ENCODE data around the gene MYO1F.

- no peak for TF ChIP-seq CTCF (IDR thresholded peaks at IDR 0.05)
- no peak for TF ChIP-seq POLR2A (IDR thresholded peaks at IDR 0.05)
Observed at GRCh38 chr19:8489561-8490394, 87.5 kb downstream of the MYO1F start.
